Transverse colon (tissue), 4 donors: ENCODE results near the gene OR1J4. TPM values are rescaled to one million over a fixed set of nuclear protein-coding genes. Genes with fewer than 3 reads are reported as not detected.
"Not testable (repeated sequence)": the region's sequence is repeated elsewhere in the genome, so short reads cannot be mapped to it uniquely, and the experiment has no call there.

Experiments
- DNase-seq: peaks from one replicate; pipeline ENCODE4 v3.0.0-alpha.2; 2019
- H3K27ac ChIP-seq, 4 donors: fragments of 200-600 bp; sonication (generic); 2 replicates each; pipeline ENCODE4 v1.5.1; 2016 to 2018; ENCODE audit warnings: inconsistent platforms in 4 of 4
- H3K27me3 ChIP-seq: fragments of 200-600 bp; sonication (generic); 2 replicates; pipeline ENCODE4 v1.5.1; 2017; ENCODE audit warnings: inconsistent platforms
- H3K36me3 ChIP-seq, 4 donors: fragments of 200-600 bp; sonication (generic); 2 replicates each; pipeline ENCODE4 v1.5.1; 2017 to 2019; ENCODE audit warnings: inconsistent platforms in 4 of 4
- H3K4me1 ChIP-seq, 4 donors: fragments of 200-600 bp; sonication (generic); 2 replicates each; pipeline ENCODE4 v1.5.1; 2017 to 2020; ENCODE audit warnings: inconsistent platforms in 4 of 4
- H3K4me3 ChIP-seq, 4 donors: fragments of 200-600 bp; sonication (generic); 1 replicate in 1 of 4; 2 replicates in 3 of 4; pipeline versions ENCODE4 v1.5.1 to v1.6.1; 2017 to 2019; ENCODE audit warnings: inconsistent platforms in 4 of 4
- H3K9me3 ChIP-seq, 2 donors: fragments of 200-600 bp; sonication (generic); 2 replicates each; pipeline ENCODE4 v1.5.1; 2017 to 2019; ENCODE audit warnings: inconsistent platforms in 2 of 2
- CTCF ChIP-seq, 5 experiments: fragments of 200-600 bp in 3 of 5; fragments of 450-650 bp in 2 of 5; sonication (generic) in 3 of 5; IDR thresholded peaks; 1 replicate in 2 of 5; 2 replicates in 3 of 5; pipeline ENCODE4 v1.5.1; 2016 to 2017; ENCODE audit warnings: antibody characterized with exemption in 5 of 5, inconsistent platforms in 3 of 5, mild to moderate bottlenecking in 2 of 5, moderate library complexity in 1 of 5
- EP300 ChIP-seq: sonication (generic); formaldehyde crosslinking; IDR thresholded peaks from one replicate; pipeline ENCODE4 v1.6.1; 2017; ENCODE audit warnings: antibody characterized with exemption, low read depth
- POLR2A ChIP-seq: fragments of 450-650 bp; IDR thresholded peaks from one replicate; pipeline ENCODE4 v1.6.1; 2016; ENCODE audit warnings: antibody characterized with exemption, mild to moderate bottlenecking, moderate library complexity
- POLR2AphosphoS5 ChIP-seq, 3 donors: sonication (generic); formaldehyde crosslinking; IDR thresholded peaks; one replicate each; pipeline ENCODE4 v1.6.1; 2016; ENCODE audit warnings: antibody characterized with exemption in 3 of 3
- WGBS, 2 donors: methylation state at CpG; one replicate each; pipeline ENCODE4 v1.1.5; 2018; ENCODE audit warnings: low coverage in 1 of 2; 5-methylcytosine and 5-hydroxymethylcytosine counted together
- in situ Hi-C, 4 donors: fragments of 200-750 bp; cut with MboI; loops; one replicate each; pipeline versions ENCODE4 v1.15.0 to v1.15.1; 2017; ENCODE audit warnings: low sequenced_read_pairs in 3 of 4, low pct_ligation_motif_present in 1 of 4, low pct_unique_long_range_greater_than_20kb in 1 of 4
- intact Hi-C: fragments of 100-400 bp; cut with DNase I; formaldehyde crosslinking; loops from one replicate; pipeline ENCODE4 v1.15.1; 2023; ENCODE audit warnings: low total_unique reads
- total RNA-seq, 4 donors: library from RNA; depleted of rRNA; stranded (reverse); fragments of >200 nt; gene quantifications; one replicate each; pipeline ENCODE4 v1.1.0, GENCODE V29; 2016

The OR1J4 gene
- total RNA-seq, 4 donors from 2014 or later: not detected

GRCh38 chr9:122527193-122527592 lies 8.3 kb downstream of the OR1J4 start, which contains the start of gene OR1N1:
Gene OR1N1, minus strand, starts transcription at chr9:122527293. Its CDS starts 0 bp downstream, at chr9:122527293.
- in situ Hi-C loops (loop anchor here in 1 of 4 donors (25.0 kb wide), 1 partner anchor 110 kb away; no protein-coding TSS in a partner anchor), intact Hi-C loops (no loop called here)
- Histone ChIP-seq H3K36me3 (no peaks in the 10 kb centered on the region), H3K27ac (no peak within 1 kb of the TSS), H3K4me3 (no peak within 1 kb of the TSS), H3K9me3 (no peaks in the 10 kb centered on the region), H3K4me1 (no peaks in the 10 kb centered on the region), H3K27me3 (no peaks in the 10 kb centered on the region)
- no peak for DNase-seq
- TF ChIP-seq POLR2A: no peak
- TF ChIP-seq EP300: no peak
- TF ChIP-seq CTCF (IDR thresholded peaks at IDR 0.05): no peak
- TF ChIP-seq POLR2AphosphoS5 (IDR thresholded peaks at IDR 0.05): no peak
- 91 to 93% methylated on average over 3 of the region's 3 CpGs for WGBS, 2 donors

GRCh38 chr9:122531157-122531556 lies 12.2 kb downstream of the OR1J4 start:
- intact Hi-C loops: not testable (repeated sequence)
- in situ Hi-C loops: loop anchor here in 1 of 4 donors (25.0 kb wide), 1 partner anchor 106 kb away; no protein-coding TSS in a partner anchor
- WGBS, 2 donors: 46 to 47% methylated on average over 3 to 4 of the region's 4 CpGs

GRCh38 chr9:122536134-122536533 lies 17.2 kb downstream of the OR1J4 start:
- TF ChIP-seq POLR2AphosphoS5 (IDR thresholded peaks at IDR 0.05) (no peak), CTCF (IDR thresholded peaks at IDR 0.05) (no peak), EP300 (no peak), POLR2A (no peak)
- Histone ChIP-seq H3K4me3 (no peak overlapping the region), H3K27ac (no peak overlapping the region), H3K27me3 (no peaks in the 10 kb centered on the region), H3K36me3 (no peaks in the 10 kb centered on the region), H3K4me1 (no peaks in the 10 kb centered on the region), H3K9me3 (no peaks in the 10 kb centered on the region)
- 69 to 90% methylated on average over 1 of the region's 1 CpG for WGBS, 2 donors
- no peak for DNase-seq
- in situ Hi-C loops: loop anchor here in 1 of 4 donors (25.0 kb wide), 1 partner anchor 101 kb away; no protein-coding TSS in a partner anchor
- intact Hi-C loops: no loop called here

More at GRCh38 chr9:122531157-122531556, 12.2 kb downstream of the OR1J4 start:
- not testable (repeated sequence) for H3K27me3 ChIP-seq, H3K9me3 ChIP-seq, H3K4me1 ChIP-seq, H3K27ac ChIP-seq, DNase-seq, H3K36me3 ChIP-seq, H3K4me3 ChIP-seq

- H3K4me1 ChIP-seq, H3K4me3 ChIP-seq, DNase-seq, H3K9me3 ChIP-seq, intact Hi-C loops, H3K27ac ChIP-seq, H3K36me3 ChIP-seq, H3K27me3 ChIP-seq: not testable (repeated sequence)
- in situ Hi-C loops: loop anchor here in 1 of 4 donors (25.0 kb wide), 1 partner anchor 100 kb away; no protein-coding TSS in a partner anchor
- WGBS, 2 donors: 60 to 68% methylated on average over 3 to 7 of the region's 7 CpGs
Measured at GRCh38 chr9:122537066-122537465, 18.1 kb downstream of the OR1J4 start.

GRCh38 chr9:122538757-122539156 lies 19.8 kb downstream of the OR1J4 start:
- no peak for DNase-seq
- in situ Hi-C loops (loop anchor here in 1 of 4 donors (25.0 kb wide), 1 partner anchor 99 kb away; no protein-coding TSS in a partner anchor), intact Hi-C loops (no loop called here)
- Histone ChIP-seq H3K27ac (no peak overlapping the region), H3K4me1 (no peaks in the 10 kb centered on the region), H3K4me3 (no peak overlapping the region), H3K9me3 (no peaks in the 10 kb centered on the region), H3K27me3 (no peaks in the 10 kb centered on the region), H3K36me3 (no peaks in the 10 kb centered on the region)
- no peak for TF ChIP-seq POLR2AphosphoS5 (IDR thresholded peaks at IDR 0.05)
- no peak for TF ChIP-seq CTCF (IDR thresholded peaks at IDR 0.05)
- TF ChIP-seq POLR2A: no peak
- no peak for TF ChIP-seq EP300
- WGBS, 2 donors: 57 to 61% methylated on average over 2 of the region's 2 CpGs
